ENCODE results near the gene MYO3B. TPM values are rescaled to one million over a fixed set of nuclear protein-coding genes. Genes with fewer than 3 reads are reported as not detected.

Gene MYO3B
- total RNA-seq, 4 donors from 2014 or later = 0.09 to 9.1 TPM; not detected in 2

DNA sequence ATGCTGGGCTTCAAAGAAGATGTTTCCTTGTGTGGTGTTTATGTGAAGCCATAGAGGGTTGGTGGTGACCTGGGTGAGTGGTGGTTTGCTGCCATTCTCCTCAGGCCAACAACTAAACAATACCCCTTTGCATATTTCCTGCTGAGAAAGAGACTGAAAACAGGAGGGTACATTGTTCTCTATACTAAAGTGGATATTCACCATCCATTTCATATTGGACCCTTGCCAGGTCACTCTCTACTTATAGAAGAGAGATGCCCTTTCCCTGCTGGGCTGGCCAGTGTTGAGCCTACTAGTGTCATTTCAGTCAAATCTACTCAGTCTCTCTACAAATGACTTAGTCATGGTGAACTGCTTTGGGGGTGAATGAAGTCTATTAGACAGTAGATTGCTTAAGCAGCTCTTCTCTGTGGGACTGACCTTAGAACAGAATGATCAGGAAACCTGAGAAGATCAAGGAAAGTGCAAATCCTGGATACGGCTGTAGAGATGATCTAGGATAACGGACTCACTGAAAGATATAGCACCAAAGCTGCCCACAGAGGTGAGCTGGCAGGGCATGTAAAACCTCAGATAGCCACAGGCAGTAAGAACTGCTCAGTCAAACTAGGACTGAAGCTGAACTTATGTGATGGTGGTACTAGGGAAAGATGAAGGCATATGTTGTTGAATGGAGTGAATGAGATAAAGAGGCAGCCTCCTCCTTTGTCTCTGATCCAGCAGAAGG lies 154.9 kb downstream of the MYO3B start:
- Histone ChIP-seq H3K36me3 (no peaks in the 10 kb centered on the region), H3K4me3 (no peak overlapping the region), H3K4me1 (no peaks in the 10 kb centered on the region), H3K27ac (no peak overlapping the region), H3K9me3 (no peaks in the 10 kb centered on the region), H3K27me3 (no peaks in the 10 kb centered on the region)
- TF ChIP-seq POLR2A (IDR thresholded peaks at IDR 0.05) = no peak
- TF ChIP-seq, protein P1, sequence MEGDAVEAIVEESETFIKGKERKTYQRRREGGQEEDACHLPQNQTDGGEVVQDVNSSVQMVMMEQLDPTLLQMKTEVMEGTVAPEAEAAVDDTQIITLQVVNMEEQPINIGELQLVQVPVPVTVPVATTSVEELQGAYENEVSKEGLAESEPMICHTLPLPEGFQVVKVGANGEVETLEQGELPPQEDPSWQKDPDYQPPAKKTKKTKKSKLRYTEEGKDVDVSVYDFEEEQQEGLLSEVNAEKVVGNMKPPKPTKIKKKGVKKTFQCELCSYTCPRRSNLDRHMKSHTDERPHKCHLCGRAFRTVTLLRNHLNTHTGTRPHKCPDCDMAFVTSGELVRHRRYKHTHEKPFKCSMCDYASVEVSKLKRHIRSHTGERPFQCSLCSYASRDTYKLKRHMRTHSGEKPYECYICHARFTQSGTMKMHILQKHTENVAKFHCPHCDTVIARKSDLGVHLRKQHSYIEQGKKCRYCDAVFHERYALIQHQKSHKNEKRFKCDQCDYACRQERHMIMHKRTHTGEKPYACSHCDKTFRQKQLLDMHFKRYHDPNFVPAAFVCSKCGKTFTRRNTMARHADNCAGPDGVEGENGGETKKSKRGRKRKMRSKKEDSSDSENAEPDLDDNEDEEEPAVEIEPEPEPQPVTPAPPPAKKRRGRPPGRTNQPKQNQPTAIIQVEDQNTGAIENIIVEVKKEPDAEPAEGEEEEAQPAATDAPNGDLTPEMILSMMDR (IDR thresholded peaks at IDR 0.05) = no peak
- no peak for DNase-seq
- intact Hi-C loops (cut with DNase I; ENCODE audit: low total_unique reads) = no loop called here

DNA sequence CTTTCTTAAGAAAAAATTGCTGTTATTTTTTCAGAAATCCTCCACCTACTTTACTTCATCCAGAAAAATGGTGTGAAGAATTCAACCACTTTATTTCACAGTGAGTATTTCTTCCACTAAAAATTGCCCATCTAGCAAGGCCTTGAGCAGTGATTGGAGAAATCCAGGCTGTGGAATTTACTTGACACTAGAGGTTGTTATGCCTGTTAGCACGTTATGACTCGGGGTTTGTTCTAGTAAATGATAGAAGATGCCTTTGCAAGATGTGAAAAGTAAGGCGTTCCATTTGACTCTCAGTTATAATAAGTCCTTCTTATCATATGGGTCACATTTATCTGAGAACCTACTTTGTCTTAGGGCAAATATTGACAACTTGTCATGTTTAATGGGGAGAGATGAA lies 157.4 kb downstream of the MYO3B start:
- H3K27ac ChIP-seq = no peak overlapping the region
- H3K36me3 ChIP-seq = no peaks in the 10 kb centered on the region
- TF ChIP-seq, protein P1 (IDR thresholded peaks at IDR 0.05) = no peak
- TF ChIP-seq POLR2A (IDR thresholded peaks at IDR 0.05) = no peak
- intact Hi-C loops (cut with DNase I; ENCODE audit: low total_unique reads) = no loop called here
- H3K27me3 ChIP-seq = no peaks in the 10 kb centered on the region
- no peak overlapping the region for H3K4me3 ChIP-seq
- no peaks in the 10 kb centered on the region for H3K4me1 ChIP-seq
- DNase-seq = no peak
- H3K9me3 ChIP-seq = no peaks in the 10 kb centered on the region

DNA sequence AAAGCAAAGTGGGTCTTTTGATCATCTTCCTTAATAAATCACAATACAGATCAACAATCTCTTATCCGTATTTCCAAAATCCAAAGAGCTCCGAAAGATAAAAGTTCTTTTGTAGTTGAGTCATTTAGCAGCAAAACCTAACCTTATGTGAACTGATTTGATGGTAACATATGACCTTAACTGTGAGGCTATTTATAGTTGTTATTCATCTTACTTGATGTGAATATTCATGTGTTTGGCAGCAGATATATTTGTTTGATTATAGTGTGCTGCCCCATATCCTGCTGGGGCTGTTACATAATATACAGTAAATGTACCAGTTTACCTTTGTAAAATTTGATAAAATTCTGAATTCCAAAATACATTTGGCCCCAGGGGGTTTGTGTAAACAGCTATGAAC lies 158.5 kb downstream of the MYO3B start:
- no peak overlapping the region for H3K4me3 ChIP-seq
- intact Hi-C loops (cut with DNase I; ENCODE audit: low total_unique reads) = no loop called here
- no peaks in the 10 kb centered on the region for H3K36me3 ChIP-seq
- TF ChIP-seq, protein P1 (IDR thresholded peaks at IDR 0.05) = no peak
- TF ChIP-seq POLR2A (IDR thresholded peaks at IDR 0.05) = no peak
- H3K4me1 ChIP-seq = no peaks in the 10 kb centered on the region
- H3K27me3 ChIP-seq = no peaks in the 10 kb centered on the region
- H3K27ac ChIP-seq = no peak overlapping the region
- no peaks in the 10 kb centered on the region for H3K9me3 ChIP-seq
- DNase-seq = no peak

DNA sequence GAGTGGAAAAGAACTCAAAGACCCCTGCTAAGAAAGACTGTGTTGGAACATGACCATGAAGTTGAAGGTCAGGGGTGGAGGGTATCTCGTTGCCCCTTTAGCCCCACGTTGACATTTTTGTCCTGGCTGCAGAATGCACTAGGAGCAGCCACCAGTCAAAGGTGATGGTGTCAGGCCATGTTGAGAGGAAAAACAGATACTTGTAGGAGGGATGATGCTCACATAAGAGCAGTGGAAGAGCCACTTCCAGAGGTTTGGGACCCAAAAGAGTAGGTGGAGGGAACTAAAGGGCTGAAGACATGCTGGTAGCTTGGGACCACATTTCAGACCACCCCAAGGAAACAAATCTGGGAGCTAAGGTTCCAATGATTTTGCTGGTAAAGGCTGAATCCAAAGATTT lies 159.0 kb downstream of the MYO3B start:
- H3K9me3 ChIP-seq = no peaks in the 10 kb centered on the region
- TF ChIP-seq, protein P1 (IDR thresholded peaks at IDR 0.05) = no peak
- no peak for TF ChIP-seq POLR2A (IDR thresholded peaks at IDR 0.05)
- H3K27ac ChIP-seq = no peak overlapping the region
- H3K4me3 ChIP-seq = no peak overlapping the region
- no peaks in the 10 kb centered on the region for H3K36me3 ChIP-seq
- intact Hi-C loops (cut with DNase I; ENCODE audit: low total_unique reads) = no loop called here
- no peak for DNase-seq
- H3K4me1 ChIP-seq = no peaks in the 10 kb centered on the region
- no peaks in the 10 kb centered on the region for H3K27me3 ChIP-seq

DNA sequence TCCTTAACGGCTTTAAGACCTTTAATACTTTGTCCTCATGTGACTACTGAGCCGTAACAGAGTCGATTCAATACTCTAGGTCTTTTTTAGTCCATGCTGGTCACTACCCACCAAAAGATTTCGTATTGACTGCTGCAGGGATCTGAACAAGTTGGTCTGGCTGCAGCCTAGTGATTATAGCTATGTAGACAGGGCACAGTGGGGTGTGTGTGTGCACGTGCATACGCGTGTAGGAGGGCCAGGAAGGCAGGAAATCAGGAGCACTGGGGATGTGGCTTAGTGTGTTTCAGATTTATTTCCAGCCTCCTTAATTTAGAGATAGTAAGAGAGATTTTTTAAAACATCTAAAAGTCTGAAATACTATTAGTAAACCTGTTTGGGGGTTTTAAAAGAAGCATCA lies 161.4 kb downstream of the MYO3B start:
- TF ChIP-seq POLR2A (IDR thresholded peaks at IDR 0.05) = no peak
- TF ChIP-seq, protein P1 (IDR thresholded peaks at IDR 0.05) = no peak
- Histone ChIP-seq H3K36me3 (no peaks in the 10 kb centered on the region), H3K4me1 (no peaks in the 10 kb centered on the region), H3K27me3 (no peaks in the 10 kb centered on the region), H3K4me3 (no peak overlapping the region), H3K9me3 (no peaks in the 10 kb centered on the region), H3K27ac (no peak overlapping the region)
- DNase-seq = no peak
- intact Hi-C loops (cut with DNase I; ENCODE audit: low total_unique reads) = no loop called here

Measured in uterus (tissue), 4 donors.